ENCODE results near the gene RPP25L.

DNA sequence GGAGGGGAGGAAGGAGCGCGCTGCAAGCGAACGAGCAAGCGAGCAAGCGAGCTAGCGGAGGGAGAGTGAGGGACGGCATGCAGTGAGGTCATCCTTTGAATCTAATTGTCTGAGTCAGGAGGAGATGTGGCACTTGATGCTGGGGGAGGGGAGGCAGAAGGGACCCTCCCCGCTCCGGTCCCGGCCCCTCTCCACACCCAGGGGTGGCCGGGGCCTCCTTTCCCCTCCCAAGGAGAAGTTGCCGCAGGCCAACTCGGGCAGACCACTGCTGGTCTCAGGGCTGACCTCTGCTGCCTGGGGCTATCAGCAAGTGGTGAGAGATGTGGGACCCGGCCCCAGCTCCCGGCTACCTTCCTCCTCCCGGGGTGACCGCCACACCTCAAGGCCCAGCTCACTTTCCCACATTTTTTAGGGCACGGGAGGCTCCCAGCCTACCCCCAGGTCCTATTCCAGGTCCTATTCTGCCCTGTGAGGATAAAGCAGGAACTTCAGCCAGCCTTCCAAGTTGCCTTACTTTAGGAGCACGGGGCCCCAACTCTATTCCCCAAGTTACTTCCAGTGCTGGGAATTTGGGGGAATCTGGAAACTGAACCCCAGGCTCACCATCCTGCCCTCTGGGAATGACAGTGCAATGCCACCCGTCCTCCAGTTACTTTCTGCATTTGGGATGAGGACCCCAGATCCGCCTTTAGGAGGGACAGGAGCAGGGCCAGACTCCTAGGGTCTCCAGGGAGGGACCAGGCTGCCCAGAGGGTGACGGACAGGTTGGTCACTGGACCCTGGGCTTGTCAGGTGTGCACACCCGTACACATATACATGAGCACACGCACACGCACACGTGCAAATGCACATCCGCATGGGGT lies 33.4 kb downstream of the RPP25L start:
- TF ChIP-seq, protein P1, sequence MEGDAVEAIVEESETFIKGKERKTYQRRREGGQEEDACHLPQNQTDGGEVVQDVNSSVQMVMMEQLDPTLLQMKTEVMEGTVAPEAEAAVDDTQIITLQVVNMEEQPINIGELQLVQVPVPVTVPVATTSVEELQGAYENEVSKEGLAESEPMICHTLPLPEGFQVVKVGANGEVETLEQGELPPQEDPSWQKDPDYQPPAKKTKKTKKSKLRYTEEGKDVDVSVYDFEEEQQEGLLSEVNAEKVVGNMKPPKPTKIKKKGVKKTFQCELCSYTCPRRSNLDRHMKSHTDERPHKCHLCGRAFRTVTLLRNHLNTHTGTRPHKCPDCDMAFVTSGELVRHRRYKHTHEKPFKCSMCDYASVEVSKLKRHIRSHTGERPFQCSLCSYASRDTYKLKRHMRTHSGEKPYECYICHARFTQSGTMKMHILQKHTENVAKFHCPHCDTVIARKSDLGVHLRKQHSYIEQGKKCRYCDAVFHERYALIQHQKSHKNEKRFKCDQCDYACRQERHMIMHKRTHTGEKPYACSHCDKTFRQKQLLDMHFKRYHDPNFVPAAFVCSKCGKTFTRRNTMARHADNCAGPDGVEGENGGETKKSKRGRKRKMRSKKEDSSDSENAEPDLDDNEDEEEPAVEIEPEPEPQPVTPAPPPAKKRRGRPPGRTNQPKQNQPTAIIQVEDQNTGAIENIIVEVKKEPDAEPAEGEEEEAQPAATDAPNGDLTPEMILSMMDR (IDR thresholded peaks at IDR 0.05): no peak
- TF ChIP-seq POLR2A (IDR thresholded peaks at IDR 0.05) (no peak), POLR2AphosphoS5 (IDR thresholded peaks at IDR 0.05) (no peak)
